GM13976 (cell line): ENCODE measurements around the gene TAS1R1.

Experiments
- DNase-seq: peaks from one replicate; pipeline ENCODE4 v3.0.0; 2012; ENCODE audit warnings: low spot score
- CTCF ChIP-seq: IDR thresholded peaks from 2 replicates; pipeline ENCODE4 v1.5.1; 2012; ENCODE audit warnings: borderline replicate concordance, mild to moderate bottlenecking; ENCODE audit not compliant: insufficient read depth; ENCODE audit errors: extremely low read depth, missing control alignments, control extremely low read depth
- in situ Hi-C: fragments of 300-500 bp; cut with MboI; formaldehyde crosslinking; loops from one replicate; pipeline ENCODE4 v1.12.0; 2022; ENCODE audit warnings: low sequenced_read_pairs, mixed read lengths, inconsistent platforms; ENCODE audit not compliant: unreplicated experiment

The TAS1R1 gene

GRCh38 chr1:6586404-6586816 is 31.3 kb downstream of the TAS1R1 start:
- TF ChIP-seq CTCF = no peak
- in situ Hi-C loops = no loop called here
- DNase-seq = no peak

GRCh38 chr1:6587261-6588005 is 32.3 kb downstream of the TAS1R1 start:
- in situ Hi-C loops = no loop called here
- no peak for TF ChIP-seq CTCF
- no peak for DNase-seq

- no peak for TF ChIP-seq CTCF
- no peak for DNase-seq
- in situ Hi-C loops = no loop called here
Measured at GRCh38 chr1:6588128-6588892, 33.2 kb downstream of the TAS1R1 start.

- in situ Hi-C loops = no loop called here
- no peak for DNase-seq
Measured at GRCh38 chr1:6588893-6589520, 33.9 kb downstream of the TAS1R1 start.

GRCh38 chr1:6590046-6590445 is 34.9 kb downstream of the TAS1R1 start:
- no peak for TF ChIP-seq CTCF
- DNase-seq = no peak
- in situ Hi-C loops = no loop called here

More at GRCh38 chr1:6588893-6589520, 33.9 kb downstream of the TAS1R1 start:
- no peak for TF ChIP-seq CTCF

GRCh38 chr1:6591222-6591621 is 36.1 kb downstream of the TAS1R1 start:
- TF ChIP-seq CTCF = no peak
- DNase-seq = no peak
- in situ Hi-C loops = no loop called here
